GM23338 (cell line): ENCODE measurements around the gene EXOC3.

Experiments used
- CREB1 ChIP-seq: fragments of 250-450 bp; sonication (Bioruptor Pico); IDR thresholded peaks from 2 replicates; pipeline ENCODE4 v1.5.0; 2020; ENCODE audit warnings: low read depth, mild to moderate bottlenecking, moderate library complexity
- EZH2 ChIP-seq: fragments of 200-600 bp; sonication (generic); IDR thresholded peaks from one replicate; pipeline ENCODE4 v1.8.0; 2017; ENCODE audit warnings: antibody characterized with exemption, mild to moderate bottlenecking, low read depth; ENCODE audit not compliant: unreplicated experiment
- EZH2phosphoT487 ChIP-seq: fragments of 200-600 bp; sonication (generic); IDR thresholded peaks from one replicate; pipeline ENCODE4 v1.8.1; 2018; ENCODE audit warnings: antibody characterized with exemption; ENCODE audit not compliant: unreplicated experiment
- NANOG ChIP-seq: IDR thresholded peaks from 2 replicates; pipeline ENCODE4 v1.6.1; 2016; ENCODE audit warnings: antibody characterized with exemption, borderline replicate concordance
- POLR2AphosphoS5 ChIP-seq: IDR thresholded peaks from 2 replicates; pipeline ENCODE4 v1.6.1; 2016; ENCODE audit warnings: antibody characterized with exemption, low read depth
- ZNF114 ChIP-seq: fragments of 250-450 bp; sonication (Bioruptor Pico); IDR thresholded peaks from 2 replicates; pipeline ENCODE4 v1.5.0; 2020; ENCODE audit warnings: mild to moderate bottlenecking, moderate library complexity
- ZNF331 ChIP-seq: fragments of 250-450 bp; sonication (Bioruptor Pico); IDR thresholded peaks from 2 replicates; pipeline ENCODE4 v1.5.0; 2020; ENCODE audit warnings: low read depth, mild to moderate bottlenecking, moderate library complexity
- TF ChIP-seq, protein P1 (sequence below): IDR thresholded peaks from one replicate; pipeline ENCODE4 v1.6.1; 2018; ENCODE audit warnings: antibody characterized with exemption; ENCODE audit not compliant: unreplicated experiment
- TF ChIP-seq, protein P2 (sequence below), 2 experiments: fragments of 200-600 bp in 1 of 2; sonication (generic) in 1 of 2; conservative IDR thresholded peaks; 2 replicates each; pipeline versions ENCODE4 v1.5.1 to v1.6.1; 2016 to 2017; ENCODE audit warnings: antibody characterized with exemption in 2 of 2, low read depth in 2 of 2, mild to moderate bottlenecking in 2 of 2, moderate library complexity in 1 of 2
- TF ChIP-seq, protein P3 (sequence below): fragments of 250-450 bp; sonication (Bioruptor Pico); IDR thresholded peaks from 2 replicates; pipeline ENCODE4 v1.5.0; 2020; ENCODE audit warnings: mild to moderate bottlenecking, moderate library complexity

DNA sequence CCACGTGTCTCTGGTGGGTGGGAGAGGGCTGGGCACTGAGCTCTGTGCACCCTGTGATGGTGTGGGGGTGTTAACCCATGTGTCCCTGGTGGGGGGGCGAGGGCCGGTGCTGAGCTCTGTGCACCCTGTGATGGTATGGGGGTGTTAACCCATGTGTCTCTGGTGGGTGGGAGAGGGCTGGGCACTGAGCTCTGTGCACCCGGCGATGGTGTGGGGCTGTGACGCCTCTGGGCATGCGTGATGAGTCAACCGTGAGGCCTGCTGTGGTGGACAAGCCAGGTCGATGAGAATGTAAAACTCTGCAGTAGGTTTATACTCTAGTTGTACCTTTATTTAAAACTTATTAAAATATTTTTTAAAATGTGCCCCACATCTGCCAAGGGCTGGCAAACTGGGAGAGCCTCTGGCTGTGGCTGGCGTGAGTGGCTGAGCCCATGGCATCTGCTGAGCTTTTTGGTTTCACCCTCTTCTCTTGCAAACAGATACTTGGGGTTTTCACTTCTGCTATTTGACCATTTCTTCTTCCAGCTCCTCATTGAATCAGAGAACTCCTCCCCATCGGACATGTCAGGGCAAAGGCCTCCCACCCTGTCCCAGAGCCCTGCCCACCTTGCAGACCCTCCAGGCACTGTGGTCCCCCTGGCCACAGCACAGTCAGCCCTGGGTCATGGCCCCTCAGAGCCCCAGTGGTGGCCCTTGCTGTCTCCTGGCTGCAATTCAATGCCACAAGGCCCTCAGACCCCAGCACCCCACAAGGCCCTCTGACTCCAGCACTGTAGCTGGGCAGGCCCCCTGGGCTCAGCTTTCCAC lies 18.5 kb upstream of the EXOC3 start:
- TF ChIP-seq EZH2 (no peak), POLR2AphosphoS5 (no peak), ZNF114 (CRISPR knock-in tag) (no peak), EZH2phosphoT487 (no peak), ZNF331 (no peak), CREB1 (CRISPR knock-in tag) (no peak), NANOG (no peak)
- TF ChIP-seq, protein P1, sequence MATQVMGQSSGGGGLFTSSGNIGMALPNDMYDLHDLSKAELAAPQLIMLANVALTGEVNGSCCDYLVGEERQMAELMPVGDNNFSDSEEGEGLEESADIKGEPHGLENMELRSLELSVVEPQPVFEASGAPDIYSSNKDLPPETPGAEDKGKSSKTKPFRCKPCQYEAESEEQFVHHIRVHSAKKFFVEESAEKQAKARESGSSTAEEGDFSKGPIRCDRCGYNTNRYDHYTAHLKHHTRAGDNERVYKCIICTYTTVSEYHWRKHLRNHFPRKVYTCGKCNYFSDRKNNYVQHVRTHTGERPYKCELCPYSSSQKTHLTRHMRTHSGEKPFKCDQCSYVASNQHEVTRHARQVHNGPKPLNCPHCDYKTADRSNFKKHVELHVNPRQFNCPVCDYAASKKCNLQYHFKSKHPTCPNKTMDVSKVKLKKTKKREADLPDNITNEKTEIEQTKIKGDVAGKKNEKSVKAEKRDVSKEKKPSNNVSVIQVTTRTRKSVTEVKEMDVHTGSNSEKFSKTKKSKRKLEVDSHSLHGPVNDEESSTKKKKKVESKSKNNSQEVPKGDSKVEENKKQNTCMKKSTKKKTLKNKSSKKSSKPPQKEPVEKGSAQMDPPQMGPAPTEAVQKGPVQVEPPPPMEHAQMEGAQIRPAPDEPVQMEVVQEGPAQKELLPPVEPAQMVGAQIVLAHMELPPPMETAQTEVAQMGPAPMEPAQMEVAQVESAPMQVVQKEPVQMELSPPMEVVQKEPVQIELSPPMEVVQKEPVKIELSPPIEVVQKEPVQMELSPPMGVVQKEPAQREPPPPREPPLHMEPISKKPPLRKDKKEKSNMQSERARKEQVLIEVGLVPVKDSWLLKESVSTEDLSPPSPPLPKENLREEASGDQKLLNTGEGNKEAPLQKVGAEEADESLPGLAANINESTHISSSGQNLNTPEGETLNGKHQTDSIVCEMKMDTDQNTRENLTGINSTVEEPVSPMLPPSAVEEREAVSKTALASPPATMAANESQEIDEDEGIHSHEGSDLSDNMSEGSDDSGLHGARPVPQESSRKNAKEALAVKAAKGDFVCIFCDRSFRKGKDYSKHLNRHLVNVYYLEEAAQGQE = no peak
- TF ChIP-seq, protein P2, sequence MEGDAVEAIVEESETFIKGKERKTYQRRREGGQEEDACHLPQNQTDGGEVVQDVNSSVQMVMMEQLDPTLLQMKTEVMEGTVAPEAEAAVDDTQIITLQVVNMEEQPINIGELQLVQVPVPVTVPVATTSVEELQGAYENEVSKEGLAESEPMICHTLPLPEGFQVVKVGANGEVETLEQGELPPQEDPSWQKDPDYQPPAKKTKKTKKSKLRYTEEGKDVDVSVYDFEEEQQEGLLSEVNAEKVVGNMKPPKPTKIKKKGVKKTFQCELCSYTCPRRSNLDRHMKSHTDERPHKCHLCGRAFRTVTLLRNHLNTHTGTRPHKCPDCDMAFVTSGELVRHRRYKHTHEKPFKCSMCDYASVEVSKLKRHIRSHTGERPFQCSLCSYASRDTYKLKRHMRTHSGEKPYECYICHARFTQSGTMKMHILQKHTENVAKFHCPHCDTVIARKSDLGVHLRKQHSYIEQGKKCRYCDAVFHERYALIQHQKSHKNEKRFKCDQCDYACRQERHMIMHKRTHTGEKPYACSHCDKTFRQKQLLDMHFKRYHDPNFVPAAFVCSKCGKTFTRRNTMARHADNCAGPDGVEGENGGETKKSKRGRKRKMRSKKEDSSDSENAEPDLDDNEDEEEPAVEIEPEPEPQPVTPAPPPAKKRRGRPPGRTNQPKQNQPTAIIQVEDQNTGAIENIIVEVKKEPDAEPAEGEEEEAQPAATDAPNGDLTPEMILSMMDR (conservative IDR thresholded peaks at IDR 0.05; ENCODE audit: low read depth in 2 of 2) = no peak
- TF ChIP-seq, protein P3, sequence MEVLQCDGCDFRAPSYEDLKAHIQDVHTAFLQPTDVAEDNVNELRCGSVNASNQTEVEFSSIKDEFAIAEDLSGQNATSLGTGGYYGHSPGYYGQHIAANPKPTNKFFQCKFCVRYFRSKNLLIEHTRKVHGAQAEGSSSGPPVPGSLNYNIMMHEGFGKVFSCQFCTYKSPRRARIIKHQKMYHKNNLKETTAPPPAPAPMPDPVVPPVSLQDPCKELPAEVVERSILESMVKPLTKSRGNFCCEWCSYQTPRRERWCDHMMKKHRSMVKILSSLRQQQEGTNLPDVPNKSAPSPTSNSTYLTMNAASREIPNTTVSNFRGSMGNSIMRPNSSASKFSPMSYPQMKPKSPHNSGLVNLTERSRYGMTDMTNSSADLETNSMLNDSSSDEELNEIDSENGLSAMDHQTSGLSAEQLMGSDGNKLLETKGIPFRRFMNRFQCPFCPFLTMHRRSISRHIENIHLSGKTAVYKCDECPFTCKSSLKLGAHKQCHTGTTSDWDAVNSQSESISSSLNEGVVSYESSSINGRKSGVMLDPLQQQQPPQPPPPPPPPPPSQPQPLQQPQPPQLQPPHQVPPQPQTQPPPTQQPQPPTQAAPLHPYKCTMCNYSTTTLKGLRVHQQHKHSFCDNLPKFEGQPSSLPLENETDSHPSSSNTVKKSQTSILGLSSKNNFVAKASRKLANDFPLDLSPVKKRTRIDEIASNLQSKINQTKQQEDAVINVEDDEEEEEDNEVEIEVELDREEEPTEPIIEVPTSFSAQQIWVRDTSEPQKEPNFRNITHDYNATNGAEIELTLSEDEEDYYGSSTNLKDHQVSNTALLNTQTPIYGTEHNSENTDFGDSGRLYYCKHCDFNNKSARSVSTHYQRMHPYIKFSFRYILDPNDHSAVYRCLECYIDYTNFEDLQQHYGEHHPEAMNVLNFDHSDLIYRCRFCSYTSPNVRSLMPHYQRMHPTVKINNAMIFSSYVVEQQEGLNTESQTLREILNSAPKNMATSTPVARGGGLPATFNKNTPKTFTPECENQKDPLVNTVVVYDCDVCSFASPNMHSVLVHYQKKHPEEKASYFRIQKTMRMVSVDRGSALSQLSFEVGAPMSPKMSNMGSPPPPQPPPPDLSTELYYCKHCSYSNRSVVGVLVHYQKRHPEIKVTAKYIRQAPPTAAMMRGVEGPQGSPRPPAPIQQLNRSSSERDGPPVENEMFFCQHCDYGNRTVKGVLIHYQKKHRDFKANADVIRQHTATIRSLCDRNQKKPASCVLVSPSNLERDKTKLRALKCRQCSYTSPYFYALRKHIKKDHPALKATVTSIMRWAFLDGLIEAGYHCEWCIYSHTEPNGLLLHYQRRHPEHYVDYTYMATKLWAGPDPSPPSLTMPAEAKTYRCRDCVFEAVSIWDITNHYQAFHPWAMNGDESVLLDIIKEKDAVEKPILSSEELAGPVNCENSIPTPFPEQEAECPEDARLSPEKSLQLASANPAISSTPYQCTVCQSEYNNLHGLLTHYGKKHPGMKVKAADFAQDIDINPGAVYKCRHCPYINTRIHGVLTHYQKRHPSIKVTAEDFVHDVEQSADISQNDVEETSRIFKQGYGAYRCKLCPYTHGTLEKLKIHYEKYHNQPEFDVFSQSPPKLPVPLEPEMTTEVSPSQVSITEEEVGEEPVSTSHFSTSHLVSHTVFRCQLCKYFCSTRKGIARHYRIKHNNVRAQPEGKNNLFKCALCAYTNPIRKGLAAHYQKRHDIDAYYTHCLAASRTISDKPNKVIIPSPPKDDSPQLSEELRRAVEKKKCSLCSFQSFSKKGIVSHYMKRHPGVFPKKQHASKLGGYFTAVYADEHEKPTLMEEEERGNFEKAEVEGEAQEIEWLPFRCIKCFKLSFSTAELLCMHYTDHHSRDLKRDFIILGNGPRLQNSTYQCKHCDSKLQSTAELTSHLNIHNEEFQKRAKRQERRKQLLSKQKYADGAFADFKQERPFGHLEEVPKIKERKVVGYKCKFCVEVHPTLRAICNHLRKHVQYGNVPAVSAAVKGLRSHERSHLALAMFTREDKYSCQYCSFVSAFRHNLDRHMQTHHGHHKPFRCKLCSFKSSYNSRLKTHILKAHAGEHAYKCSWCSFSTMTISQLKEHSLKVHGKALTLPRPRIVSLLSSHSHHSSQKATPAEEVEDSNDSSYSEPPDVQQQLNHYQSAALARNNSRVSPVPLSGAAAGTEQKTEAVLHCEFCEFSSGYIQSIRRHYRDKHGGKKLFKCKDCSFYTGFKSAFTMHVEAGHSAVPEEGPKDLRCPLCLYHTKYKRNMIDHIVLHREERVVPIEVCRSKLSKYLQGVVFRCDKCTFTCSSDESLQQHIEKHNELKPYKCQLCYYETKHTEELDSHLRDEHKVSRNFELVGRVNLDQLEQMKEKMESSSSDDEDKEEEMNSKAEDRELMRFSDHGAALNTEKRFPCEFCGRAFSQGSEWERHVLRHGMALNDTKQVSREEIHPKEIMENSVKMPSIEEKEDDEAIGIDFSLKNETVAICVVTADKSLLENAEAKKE (CRISPR knock-in tag) = no peak
